Heart left ventricle (tissue), 13 donors: ENCODE results near the gene GALNT9.
"Not testable (repeated sequence)": the region's sequence is repeated elsewhere in the genome, so short reads cannot be mapped to it uniquely, and the experiment has no call there.

Experiments used
- CTCF ChIP-seq, 12 donors: fragments of 200-600 bp; sonication (generic) in 4 of 12; IDR thresholded peaks; one replicate each; pipeline versions ENCODE4 v1.5.0 to v1.8.0; 2018 to 2022; ENCODE audit warnings: antibody characterized with exemption in 12 of 12, mild to moderate bottlenecking in 5 of 12
- POLR2A ChIP-seq, 2 donors: fragments of 450-650 bp; IDR thresholded peaks; one replicate each; pipeline ENCODE4 v1.6.1; 2017; ENCODE audit warnings: antibody characterized with exemption in 2 of 2, mild to moderate bottlenecking in 2 of 2, moderate library complexity in 2 of 2
- donor health status: ischemic (EF 13 %, LVEDD 7.1; RV severe dilation, severe dysfunction).
- donor health status: DM: no; HTN: yes; CAD: no.
- donor health status: DM: no; HTN: no; CAD: no.
- donor health status: ischemic (EF 25% LVEDD 6.9; RV normal size, moderate dysfunction).
- donor health status: ischemic (EF 25% LVEDD 5.7; RV mildly dilated, moderate dysfunction).
- donor health status: ischemic (EF 35%, LVEDD 5.7; RV mildly dilated, moderate dysfunction).
- donor health status: nonischemic (EF 11% LVEDD 7.7; RV severe dilation, severe dysfunction).
- donor health status: DM: yes; HTN: yes; CAD: no.
- donor health status: PGD.
- donor health status: ischemic (EF 29% LVEDD 5.4; RV normal size, mild dysfunction).
- donor health status: nonischemic (EF 23%, LVEDD 6.1; RV moderate dilation, normal function).

GRCh38 chr12:132240669-132241007 is 88.8 kb downstream of the GALNT9 start:
- not testable (repeated sequence) for TF ChIP-seq CTCF, POLR2A (IDR thresholded peaks at IDR 0.05)
